GM21381 (cell line): ENCODE data around the gene CHCHD3.
"Not testable (repeated sequence)": the region's sequence is repeated elsewhere in the genome, so short reads cannot be mapped to it uniquely, and the experiment has no call there.

Source experiments
- ATAC-seq: cut with Tn5 transposase; IDR thresholded peaks from one replicate; pipeline ENCODE4 v1.9.1; 2021; ENCODE audit warnings: mild to moderate bottlenecking, moderate library complexity; ENCODE audit not compliant: unreplicated experiment

CHCHD3 gene

DNA sequence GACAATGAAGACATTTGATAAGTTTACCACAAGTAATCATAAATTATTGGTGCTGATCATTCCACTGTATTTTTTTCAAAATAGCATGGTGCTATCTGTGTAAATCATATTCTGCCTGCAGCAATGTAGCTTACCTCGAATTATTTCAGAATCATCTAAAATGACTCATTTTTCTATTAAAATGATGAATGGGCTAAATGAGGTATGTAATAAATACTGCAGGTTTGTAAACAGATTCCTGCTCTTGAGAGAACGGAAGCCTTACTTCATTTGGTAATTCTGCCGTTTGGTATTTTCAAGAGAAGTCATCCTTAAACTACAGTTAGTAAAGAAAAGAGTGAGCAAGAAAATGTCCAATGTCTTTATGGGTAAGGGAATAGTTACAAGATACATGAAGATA lies 115.9 kb downstream of the CHCHD3 start:
- ATAC-seq, result no peak

DNA sequence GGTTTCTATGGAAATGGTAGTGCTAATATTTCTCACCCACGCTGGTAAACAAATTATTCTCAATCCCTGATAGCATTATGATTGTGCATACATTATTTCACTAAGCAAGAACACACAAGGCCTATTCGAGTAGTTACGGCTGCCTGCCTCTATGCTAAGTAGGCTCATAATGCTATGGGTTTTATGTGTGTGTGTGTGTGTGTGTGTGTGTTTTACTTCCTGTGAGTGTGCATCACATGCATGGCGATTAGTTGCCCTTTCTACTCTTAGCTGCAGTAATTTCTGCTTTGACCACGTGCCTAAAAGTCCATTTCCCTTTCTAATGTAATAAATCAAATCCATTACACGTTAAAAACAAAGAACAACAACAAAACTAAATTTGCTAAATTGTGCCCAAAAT lies 117.0 kb downstream of the CHCHD3 start:
- no peak for ATAC-seq

DNA sequence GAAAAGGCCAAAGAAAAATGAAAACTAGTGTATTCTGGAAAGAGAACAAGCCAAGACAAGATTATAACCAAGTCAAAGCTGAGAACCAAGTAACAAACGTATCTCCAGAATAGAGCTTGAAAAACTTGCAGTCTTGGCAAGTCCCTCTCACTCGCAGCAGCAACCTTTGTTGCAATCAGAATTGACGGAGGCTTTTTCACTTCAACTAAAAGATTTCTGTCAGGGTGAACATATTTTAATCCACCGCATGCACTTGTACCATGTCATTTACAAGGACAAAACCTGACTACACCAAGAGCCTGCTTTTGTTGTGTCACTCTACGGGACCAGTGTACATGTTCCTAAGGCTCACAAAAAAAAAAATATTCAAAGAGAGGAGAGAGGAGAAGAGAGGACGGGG lies 122.0 kb downstream of the CHCHD3 start:
- no peak for ATAC-seq

DNA sequence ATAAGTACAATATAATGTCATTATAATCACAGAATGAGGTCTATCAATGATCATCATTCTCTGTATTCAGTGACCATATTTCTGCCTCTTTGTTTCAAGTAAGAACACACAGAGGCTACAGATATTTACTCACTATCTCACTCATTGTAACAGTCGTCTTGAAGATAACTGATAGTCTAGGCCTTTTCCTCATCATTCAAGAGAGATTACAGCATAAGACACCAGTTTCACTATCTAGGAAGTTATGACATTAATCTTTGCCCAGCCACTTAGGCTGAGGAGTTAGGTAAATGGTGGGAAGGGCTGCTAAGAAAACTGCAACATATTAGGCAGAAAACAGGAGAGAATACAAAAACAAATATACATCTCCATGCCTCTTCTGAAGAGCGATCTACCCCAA lies 125.3 kb downstream of the CHCHD3 start:
- ATAC-seq, result no peak

DNA sequence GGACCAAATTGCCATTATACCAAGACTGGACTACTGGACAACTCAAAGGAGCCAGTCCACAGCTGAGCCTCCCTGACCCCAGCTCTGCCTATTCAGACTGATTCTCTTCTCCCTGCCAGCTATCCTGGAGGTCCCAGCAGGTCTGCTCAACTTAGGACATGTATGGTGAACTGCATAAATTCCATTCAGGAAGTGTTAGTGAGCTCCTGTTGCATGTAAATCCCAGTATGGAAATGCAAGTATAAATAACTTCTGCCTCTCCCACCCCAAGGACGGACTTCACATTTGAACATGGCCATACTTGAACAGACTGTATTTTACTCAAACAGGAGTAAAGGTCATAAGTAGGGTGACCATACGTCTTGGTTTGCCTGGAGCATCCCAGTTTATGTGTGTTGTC lies 128.4 kb downstream of the CHCHD3 start:
- ATAC-seq, result no peak

DNA sequence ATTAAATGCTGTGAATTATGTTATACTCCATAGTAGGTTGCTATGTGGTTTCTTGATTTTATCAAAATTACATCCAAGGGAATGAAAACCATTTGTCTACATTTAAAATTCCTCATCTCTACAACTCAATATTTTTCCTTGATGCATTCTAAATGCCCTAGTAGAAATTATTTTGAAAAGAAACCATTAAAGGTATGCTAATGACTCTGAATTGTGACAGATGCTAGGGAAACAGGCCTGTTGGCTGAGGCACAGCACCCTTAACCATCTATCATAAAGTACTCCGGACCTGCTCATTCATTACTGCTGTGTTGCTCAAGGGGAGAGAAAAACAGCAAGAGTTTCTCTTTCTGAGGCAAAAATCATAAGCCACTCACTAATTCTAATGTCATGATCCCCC lies 131.2 kb downstream of the CHCHD3 start:
- no peak for ATAC-seq

DNA sequence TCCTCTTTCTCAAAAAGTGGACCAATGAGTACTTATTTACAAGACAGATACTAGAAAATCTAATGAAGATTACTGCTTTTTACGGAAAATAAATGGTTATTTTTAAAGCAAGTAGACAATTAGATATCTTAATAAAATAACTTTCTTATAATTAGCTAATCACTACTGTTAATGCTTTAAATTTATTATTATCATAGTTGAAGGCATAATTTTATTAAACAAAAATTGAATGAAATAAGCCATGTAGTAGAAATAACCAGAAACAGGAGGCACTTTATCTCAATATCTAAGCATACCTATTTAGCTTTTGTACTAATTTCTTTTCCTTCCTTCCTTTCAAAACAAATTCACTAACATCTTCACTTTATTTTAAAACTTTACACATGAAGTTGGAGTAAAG lies 134.9 kb downstream of the CHCHD3 start:
- ATAC-seq, result no peak

DNA sequence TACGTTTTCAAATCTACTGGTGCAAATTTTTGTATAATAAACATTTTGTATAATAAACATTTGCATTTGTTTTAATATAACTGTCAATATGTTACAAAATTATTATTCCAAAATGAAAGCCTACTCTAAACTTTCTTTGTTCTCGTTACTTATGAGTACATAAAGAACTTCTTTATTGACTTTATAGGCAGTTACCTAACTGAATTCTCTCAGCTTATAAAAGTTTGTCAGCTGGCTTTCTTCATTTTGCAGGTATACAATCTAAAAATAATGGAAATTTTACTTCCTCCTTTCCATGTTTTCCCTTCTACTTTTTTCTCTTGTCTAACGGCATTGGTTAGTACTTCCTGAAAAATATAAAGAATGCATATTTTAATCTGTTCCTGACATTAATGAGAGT lies 137.1 kb downstream of the CHCHD3 start:
- no peak for ATAC-seq

DNA sequence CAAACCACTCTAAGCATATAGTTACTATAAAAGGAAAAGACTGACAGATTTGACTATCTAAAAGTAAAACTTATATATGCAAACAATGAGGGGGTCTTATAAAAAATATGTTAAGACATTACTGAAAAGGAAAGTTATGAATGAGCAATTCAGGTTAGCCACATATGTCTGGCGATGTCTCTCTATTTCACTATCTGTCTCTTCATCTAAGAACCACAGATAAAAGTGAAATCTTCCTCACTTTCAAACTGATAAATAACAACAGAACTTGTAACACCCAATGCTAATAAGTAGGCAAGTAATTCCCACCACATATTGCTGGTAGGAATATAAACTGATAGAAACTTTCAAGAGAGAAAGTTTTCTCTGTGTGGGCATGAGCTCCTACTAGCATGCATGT lies 138.2 kb downstream of the CHCHD3 start:
- no peak for ATAC-seq

DNA sequence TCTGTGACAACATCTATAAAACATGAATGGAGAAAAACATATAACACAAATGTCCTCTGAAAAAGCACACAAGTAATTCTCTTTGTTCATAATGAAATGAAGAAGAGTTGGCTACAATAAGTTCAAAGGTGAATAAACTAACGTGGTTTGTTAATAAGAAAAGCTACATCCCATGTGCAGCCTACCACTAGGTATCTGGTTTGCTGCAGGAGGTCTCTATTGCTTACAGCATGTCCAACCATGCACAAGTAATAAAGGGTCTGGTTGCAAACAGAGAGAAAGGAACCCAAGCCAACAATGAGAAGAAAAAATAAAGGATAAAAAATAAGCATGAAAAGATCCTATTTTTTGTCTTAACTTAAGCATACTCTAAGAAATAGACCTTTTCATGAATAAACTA lies 139.2 kb downstream of the CHCHD3 start:
- no peak for ATAC-seq

DNA sequence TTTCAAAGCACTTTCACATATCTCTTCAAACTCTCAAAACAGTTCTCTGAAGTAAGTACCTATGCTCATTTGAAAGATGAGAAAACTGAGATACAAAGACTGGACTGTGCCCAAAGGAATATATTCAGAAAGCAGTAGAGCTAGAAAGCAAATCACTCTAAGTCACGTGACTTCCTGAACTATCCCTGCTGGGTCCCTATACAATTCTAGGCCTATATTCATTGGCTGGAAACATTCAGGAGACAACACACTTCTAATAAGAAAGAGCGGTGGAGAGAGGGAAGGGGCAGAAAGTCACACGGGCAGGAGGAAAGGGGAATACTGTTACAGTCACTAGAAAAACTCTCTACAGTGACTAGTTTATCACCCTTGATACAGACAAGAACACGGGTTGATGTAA lies 140.0 kb downstream of the CHCHD3 start:
- no peak for ATAC-seq

DNA sequence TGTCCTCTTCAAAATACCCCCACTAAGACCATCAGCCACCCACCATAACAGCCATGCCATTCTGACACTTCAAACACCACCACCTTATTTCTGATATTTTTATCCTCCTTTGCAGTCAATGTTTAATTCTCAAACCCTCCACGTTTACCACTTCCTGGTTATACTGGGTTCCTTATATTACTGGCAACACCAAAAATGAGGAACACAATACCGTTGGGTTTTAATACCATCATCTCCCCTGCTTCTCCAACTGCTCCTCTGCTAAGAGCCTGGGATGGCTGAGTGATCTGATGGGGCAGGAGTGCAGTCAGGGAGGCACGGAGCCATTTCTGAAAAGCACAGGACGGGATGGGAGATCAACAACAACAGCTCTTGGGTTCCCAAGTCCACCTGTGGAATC lies 140.5 kb downstream of the CHCHD3 start:
- ATAC-seq, result no peak

DNA sequence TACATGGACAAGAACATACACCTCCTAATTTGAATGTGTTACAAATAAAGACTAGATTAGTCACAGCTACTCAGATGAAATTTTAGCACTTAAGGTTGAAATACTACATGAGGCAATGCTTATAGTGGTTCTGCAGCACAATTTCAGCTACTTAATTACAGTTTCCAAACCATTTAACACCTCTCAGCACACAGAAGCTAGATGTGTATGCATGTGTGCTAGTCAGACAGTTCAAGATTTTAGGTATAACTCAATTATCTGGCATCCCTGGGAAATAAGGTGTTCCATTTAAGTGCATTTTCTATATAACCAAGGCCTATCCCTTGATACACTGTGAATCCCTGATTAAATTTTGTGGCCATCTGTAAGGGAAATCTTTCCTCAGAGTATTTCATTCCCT lies 141.8 kb downstream of the CHCHD3 start:
- ATAC-seq, result no peak

DNA sequence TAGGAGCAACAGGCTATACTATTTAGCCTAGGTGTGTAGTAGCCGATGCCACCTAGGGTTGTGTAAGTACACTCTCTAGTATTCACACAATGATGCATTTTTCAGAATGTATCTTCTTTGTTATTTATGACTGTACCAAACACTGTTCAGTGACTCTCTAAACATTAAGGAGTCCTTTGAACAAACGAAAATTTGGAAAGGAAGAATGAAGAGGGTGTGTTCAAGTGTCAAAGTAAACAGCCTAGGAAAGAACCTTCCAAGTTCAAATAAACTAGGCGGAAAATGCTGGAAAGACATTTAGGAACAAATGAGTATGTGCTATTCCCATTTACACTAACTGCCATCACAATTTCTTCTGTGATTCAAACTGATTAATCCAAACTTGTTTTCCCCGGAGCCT lies 142.4 kb downstream of the CHCHD3 start:
- ATAC-seq, result no peak

DNA sequence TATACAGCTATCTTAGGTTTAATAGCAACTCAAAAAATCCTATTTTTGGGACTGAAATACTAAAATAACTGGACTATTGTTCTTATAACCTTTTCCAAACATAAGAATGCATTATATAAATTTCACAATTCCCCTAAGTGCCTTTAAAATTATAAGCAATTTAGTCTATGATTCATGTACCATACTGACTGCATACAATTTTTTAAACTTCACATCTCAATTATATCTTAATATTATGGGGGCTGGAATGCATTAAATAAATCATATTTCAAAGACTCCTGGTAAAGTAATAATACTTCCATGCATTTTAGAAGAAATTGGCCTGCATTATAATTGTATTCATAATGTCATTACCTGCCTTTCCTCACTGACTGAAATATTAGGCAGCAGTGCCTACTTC lies 144.6 kb downstream of the CHCHD3 start:
- no peak for ATAC-seq

DNA sequence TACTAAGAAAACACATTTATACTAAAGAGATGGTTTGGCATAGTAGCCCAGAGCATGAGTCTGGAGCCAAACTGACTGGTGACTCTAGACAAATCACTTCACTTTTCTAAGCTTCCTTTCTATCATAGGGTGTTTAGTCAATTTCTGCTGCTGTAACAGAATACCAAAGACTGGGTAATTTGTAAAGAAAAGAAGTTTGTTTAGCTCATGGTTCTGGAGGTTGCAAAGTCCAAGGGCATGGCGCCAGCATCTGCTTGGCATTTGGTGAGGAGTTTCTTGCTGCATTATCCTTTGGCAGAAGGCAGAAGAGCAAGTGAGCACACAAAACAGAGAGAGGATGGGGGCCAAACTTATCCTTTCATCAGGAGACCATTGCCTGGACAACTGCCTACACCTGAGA lies 146.3 kb downstream of the CHCHD3 start:
- ATAC-seq, result no peak

DNA sequence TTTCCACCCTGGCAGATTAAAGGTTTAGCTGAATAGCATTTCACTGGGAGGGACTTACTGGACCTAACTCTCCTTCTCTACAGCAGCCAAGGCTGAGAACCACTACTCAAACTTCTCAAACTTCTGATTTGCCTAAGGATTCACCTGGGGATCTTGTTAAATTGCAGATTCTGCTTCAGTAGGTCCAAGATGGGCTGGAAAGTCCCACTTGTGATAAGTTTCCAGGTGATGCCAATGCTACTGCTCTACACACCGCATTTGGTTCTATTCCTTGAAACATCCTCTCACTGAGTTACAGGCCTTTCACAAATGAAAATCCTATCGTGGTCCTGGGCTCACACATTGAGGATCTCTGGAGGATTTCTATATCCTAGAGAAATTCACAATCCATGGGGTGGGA lies 147.9 kb downstream of the CHCHD3 start:
- no peak for ATAC-seq

DNA sequence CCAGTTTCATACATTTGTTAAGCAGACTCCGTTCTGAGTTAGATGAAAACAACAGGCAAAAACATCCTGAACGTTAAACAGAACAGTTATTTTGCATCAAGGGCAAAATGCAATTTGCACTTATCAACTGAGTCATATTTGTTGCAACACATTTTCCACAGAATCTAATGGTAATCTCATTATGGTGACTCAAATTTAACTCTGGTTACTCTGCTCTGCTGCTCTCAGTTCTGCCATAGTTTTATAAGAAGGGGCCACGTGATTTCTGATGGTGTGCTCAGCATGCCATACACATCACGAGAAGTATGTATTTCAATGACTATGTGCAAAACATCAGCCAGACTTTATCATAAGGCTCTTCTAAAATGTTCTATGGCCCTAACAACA lies 148.8 kb downstream of the CHCHD3 start:
- no peak for ATAC-seq

DNA sequence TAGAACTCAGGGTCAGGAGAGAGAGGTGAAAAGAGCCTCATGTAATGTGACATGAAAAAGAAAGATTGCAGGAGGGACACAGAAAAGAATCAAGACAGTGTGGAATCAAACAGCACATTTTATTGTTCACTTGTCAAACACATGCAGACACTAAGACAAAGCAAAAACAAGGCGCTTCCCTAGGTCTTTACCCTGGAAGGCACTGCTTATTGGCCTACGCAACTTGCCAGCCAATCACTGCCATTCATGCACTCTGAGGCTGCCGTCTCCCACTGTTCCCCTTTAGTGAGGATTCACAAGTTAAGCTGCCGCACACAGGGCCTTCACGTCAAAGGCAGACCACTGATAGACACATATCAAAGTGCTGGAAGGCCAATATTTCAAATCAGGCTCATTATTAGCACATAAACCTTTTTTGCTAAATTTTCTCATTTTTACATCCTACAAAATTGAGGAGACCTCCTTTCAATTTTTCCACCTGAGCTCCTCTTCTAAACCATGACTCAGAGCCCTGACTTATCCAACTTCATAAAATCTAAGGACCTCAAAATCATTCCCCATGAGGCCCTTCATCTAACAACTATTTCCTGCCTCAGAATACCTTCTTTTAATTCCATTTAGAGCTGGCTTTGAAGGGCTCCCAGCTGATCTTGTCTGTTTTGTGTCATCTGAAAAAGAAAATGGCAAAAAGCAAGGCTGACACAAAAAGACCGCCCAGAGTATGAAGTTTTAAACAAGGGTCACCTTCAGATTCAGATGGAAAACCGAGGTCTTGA lies 149.4 kb downstream of the CHCHD3 start:
- ATAC-seq, result no peak

DNA sequence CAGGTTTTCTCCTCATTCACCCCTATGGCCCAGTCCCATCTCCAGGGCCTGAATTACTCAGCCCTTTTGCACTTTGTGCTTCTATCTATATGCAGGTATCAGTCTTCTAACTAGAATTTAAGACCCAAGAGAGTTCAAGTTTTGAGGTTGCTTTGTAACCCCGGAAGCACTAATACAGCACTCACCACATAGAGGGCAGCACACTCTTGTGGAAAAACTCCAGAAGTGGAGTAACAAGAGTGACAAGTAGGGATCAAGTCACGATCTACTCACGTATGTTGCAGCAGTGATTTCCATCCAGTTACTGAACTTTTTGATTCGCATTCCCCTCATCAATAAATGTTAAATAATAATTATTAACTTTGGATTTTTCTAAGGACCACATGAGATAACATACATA lies 151.0 kb downstream of the CHCHD3 start:
- no peak for ATAC-seq

DNA sequence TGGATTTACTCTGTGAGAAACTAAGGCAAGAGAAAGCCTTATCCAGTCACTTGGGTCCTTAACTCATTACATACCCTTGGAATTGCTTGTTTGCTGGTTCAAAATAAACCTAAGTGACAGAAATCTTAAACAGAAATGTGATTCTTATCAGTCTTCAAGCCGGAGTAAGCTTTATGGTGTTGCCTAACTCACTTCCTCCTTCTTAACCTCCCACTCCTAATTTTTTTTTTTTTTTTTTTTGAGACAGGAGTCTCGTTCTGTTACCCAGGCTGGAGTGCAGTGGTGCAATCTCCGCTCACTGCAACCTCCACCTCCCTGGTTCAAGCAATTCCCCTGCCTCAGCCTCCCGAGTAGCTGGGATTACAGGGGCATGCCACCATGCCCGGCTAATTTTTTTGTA lies 151.9 kb downstream of the CHCHD3 start:
- not testable (repeated sequence) for ATAC-seq

DNA sequence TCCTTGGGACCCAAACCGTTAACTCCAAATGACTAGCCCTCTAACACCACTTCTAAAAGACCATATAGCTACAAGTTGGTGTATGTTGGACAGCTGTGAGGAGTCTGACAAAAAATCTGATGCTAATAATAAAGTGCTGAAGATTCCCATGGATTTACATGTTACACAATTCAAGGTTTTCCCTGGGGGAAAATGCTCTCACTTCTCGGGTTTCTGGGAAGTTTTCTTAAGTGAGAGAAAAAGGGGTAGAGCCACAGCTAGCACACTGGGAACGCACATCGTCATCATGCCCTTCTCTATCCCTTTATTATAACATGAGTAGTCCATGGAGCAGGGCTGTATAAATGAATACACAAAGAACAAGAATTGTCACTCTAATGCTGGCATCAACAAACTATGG lies 162.1 kb downstream of the CHCHD3 start:
- ATAC-seq, result no peak

DNA sequence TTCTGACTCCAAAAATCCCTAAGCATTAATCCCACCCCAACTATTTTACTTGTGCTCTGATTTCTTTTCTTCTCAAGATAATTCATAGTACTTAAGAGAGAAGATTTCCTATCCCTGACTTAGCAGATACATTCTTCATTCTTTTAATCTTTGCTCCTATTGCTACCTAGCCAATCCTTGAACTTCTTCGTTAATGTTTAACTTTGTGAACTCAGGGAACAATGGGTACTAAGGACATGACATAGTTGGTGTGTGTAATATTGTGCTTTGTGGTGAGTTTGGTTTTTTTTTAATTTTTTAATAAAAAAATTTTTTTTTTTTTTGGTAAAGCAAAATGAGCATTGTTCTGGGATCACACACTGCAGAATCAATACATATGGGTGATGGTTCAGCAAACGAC lies 166.2 kb downstream of the CHCHD3 start:
- ATAC-seq, result no peak
